Measurements from ENCODE around the gene RASA3.

DNA sequence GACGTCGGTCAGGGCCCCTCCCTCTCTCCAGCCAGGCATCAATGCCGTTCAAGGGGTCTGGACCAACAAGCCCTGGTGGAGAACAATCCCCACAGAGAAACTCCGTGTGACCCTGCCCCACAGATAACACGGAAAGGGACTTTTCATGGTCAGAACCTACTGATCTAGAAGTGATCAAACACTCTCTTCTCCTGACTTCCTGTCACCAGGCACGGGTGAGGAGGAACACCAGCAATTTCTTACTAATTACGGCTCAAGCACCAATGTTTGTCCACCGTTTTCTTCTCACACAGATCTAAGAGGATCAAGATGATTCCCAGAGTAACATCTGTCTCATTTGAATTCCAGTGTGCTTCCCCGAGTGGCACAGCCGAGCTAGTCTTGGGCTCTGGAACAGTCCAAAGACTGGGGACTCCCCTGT is 11.8 kb downstream of the RASA3 start:
- TF ChIP-seq USF2 (CRISPR knock-in tag; IDR thresholded peaks at IDR 0.05) (no peak), RELA (CRISPR knock-in tag; IDR thresholded peaks at IDR 0.05; ENCODE audit: borderline replicate concordance) (no peak), NR2C2 (CRISPR knock-in tag; IDR thresholded peaks at IDR 0.05) (no peak), TCF7 (CRISPR knock-in tag; IDR thresholded peaks at IDR 0.05; ENCODE audit: low read depth) (no peak)
- TF ChIP-seq, protein P1, sequence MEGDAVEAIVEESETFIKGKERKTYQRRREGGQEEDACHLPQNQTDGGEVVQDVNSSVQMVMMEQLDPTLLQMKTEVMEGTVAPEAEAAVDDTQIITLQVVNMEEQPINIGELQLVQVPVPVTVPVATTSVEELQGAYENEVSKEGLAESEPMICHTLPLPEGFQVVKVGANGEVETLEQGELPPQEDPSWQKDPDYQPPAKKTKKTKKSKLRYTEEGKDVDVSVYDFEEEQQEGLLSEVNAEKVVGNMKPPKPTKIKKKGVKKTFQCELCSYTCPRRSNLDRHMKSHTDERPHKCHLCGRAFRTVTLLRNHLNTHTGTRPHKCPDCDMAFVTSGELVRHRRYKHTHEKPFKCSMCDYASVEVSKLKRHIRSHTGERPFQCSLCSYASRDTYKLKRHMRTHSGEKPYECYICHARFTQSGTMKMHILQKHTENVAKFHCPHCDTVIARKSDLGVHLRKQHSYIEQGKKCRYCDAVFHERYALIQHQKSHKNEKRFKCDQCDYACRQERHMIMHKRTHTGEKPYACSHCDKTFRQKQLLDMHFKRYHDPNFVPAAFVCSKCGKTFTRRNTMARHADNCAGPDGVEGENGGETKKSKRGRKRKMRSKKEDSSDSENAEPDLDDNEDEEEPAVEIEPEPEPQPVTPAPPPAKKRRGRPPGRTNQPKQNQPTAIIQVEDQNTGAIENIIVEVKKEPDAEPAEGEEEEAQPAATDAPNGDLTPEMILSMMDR (IDR thresholded peaks at IDR 0.05), result no peak
